Measurements from ENCODE around the gene PAK5.

PAK5 gene

GRCh38 chr20:9838378-9839295, at the start of gene PAK5:
TSS of gene PAK5 (minus strand) at chr20:9839076. CDS start at chr20:9644328, 194,748 bp downstream.
- Histone ChIP-seq H3K9me3 (ENCODE audit: control insufficient read depth, insufficient read depth, low read length) (no peaks in the 10 kb centered on the region), H3K9ac (ENCODE audit: low read depth, low read length) (no peak within 1 kb of the TSS), H3K36me3 (ENCODE audit: control insufficient read depth, insufficient read depth, low read length) (no peaks in the 10 kb centered on the region), H3K4me1 (ENCODE audit: control insufficient read depth, insufficient read depth, low read length) (peaks cover 16% of the 10 kb centered on the region), H3K4me3 (ENCODE audit: low read depth, low read length) (peak within 1 kb of the TSS; percentile 69), H3K27me3 (ENCODE audit: control insufficient read depth, insufficient read depth, low read length) (peaks cover 33% of the 10 kb centered on the region), H3K27ac (ENCODE audit: low read depth, low read length) (no peak within 1 kb of the TSS)

DNA sequence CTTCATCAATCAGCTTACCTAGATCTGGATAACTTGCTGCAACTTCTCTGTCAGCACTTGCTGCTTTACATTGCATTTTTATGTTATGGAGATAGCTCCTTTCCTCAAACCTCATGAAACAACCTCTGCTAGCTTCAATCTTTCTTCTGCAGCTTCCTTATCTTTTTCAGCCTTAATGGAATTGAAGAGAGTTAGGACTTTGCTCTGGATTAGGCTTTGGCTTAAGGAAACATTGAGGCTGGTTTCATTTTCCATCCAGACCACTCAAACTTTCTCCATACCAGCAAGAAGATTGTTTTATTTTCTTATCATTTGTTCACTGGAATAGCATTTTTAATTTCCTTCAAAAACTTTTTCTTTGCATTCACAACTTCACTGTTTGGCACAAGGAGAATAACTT, 48.8 kb upstream of the PAK5 start:
- no peak overlapping the region for H3K9ac ChIP-seq (ENCODE audit: low read depth, low read length)
- H3K4me3 ChIP-seq (ENCODE audit: low read depth, low read length), result no peak overlapping the region
- H3K4me1 ChIP-seq (ENCODE audit: control insufficient read depth, insufficient read depth, low read length), result peaks cover 5% of the 10 kb centered on the region; the same call in 1 of the 2 replicates

GRCh38 chr20:9886227-9886626, 47.4 kb upstream of the PAK5 start:
- Histone ChIP-seq H3K27ac (ENCODE audit: low read depth, low read length) (no peak overlapping the region), H3K4me3 (ENCODE audit: low read depth, low read length) (no peak overlapping the region), H3K9ac (ENCODE audit: low read depth, low read length) (no peak overlapping the region), H3K27me3 (ENCODE audit: control insufficient read depth, insufficient read depth, low read length) (no peaks in the 10 kb centered on the region), H3K4me1 (ENCODE audit: control insufficient read depth, insufficient read depth, low read length) (peaks cover 5% of the 10 kb centered on the region; the same call in 1 of the 2 replicates), H3K9me3 (ENCODE audit: control insufficient read depth, insufficient read depth, low read length) (no peaks in the 10 kb centered on the region), H3K36me3 (ENCODE audit: control insufficient read depth, insufficient read depth, low read length) (no peaks in the 10 kb centered on the region)

More for the DNA sequence above, 48.8 kb upstream of the PAK5 start:
- no peaks in the 10 kb centered on the region for H3K36me3 ChIP-seq (ENCODE audit: control insufficient read depth, insufficient read depth, low read length)
- H3K27me3 ChIP-seq (ENCODE audit: control insufficient read depth, insufficient read depth, low read length), result no peaks in the 10 kb centered on the region
- H3K9me3 ChIP-seq (ENCODE audit: control insufficient read depth, insufficient read depth, low read length), result no peaks in the 10 kb centered on the region
- H3K27ac ChIP-seq (ENCODE audit: low read depth, low read length), result no peak overlapping the region

DNA sequence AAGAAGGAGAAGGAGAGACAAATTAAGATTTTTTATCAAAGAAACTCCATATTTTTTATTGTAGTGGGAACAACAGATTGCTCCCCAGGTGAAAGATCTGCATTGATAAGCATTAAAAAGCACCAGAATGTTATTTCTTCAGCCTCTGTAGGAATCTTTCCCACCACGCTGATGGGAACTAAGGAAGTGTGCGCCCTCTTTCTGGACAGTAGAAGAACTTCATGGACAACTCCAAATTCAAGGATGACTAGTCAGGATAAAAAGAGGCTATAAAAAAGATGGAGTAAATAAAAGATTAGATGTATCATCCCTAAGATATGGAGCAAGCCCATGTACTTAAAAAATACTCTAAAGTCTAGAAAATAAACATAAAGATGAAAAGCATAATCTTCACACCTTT, 45.8 kb upstream of the PAK5 start:
- no peaks in the 10 kb centered on the region for H3K36me3 ChIP-seq (ENCODE audit: control insufficient read depth, insufficient read depth, low read length)
- H3K27ac ChIP-seq (ENCODE audit: low read depth, low read length), result no peak overlapping the region
- H3K4me3 ChIP-seq (ENCODE audit: low read depth, low read length), result no peak overlapping the region
- H3K9me3 ChIP-seq (ENCODE audit: control insufficient read depth, insufficient read depth, low read length), result no peaks in the 10 kb centered on the region
- peaks cover 5% of the 10 kb centered on the region; the same call in 1 of the 2 replicates for H3K4me1 ChIP-seq (ENCODE audit: control insufficient read depth, insufficient read depth, low read length)
- no peak overlapping the region for H3K9ac ChIP-seq (ENCODE audit: low read depth, low read length)
- no peaks in the 10 kb centered on the region for H3K27me3 ChIP-seq (ENCODE audit: control insufficient read depth, insufficient read depth, low read length)

- no peaks in the 10 kb centered on the region for H3K36me3 ChIP-seq (ENCODE audit: control insufficient read depth, insufficient read depth, low read length)
- no peak overlapping the region for H3K4me3 ChIP-seq (ENCODE audit: low read depth, low read length)
- H3K9me3 ChIP-seq (ENCODE audit: control insufficient read depth, insufficient read depth, low read length), result no peaks in the 10 kb centered on the region
- H3K27me3 ChIP-seq (ENCODE audit: control insufficient read depth, insufficient read depth, low read length), result no peaks in the 10 kb centered on the region
- H3K4me1 ChIP-seq (ENCODE audit: control insufficient read depth, insufficient read depth, low read length), result peaks cover 5% of the 10 kb centered on the region; the same call in 1 of the 2 replicates
- H3K9ac ChIP-seq (ENCODE audit: low read depth, low read length), result no peak overlapping the region
- H3K27ac ChIP-seq (ENCODE audit: low read depth, low read length), result no peak overlapping the region
These were observed 45.2 kb upstream of the PAK5 start for GRCh38 chr20:9884061-9884460.

- Histone ChIP-seq H3K4me3 (ENCODE audit: low read depth, low read length) (no peak overlapping the region), H3K9me3 (ENCODE audit: control insufficient read depth, insufficient read depth, low read length) (peaks cover 10% of the 10 kb centered on the region; the same call in 1 of the 2 replicates), H3K9ac (ENCODE audit: low read depth, low read length) (no peak overlapping the region), H3K4me1 (ENCODE audit: control insufficient read depth, insufficient read depth, low read length) (no peaks in the 10 kb centered on the region), H3K27ac (ENCODE audit: low read depth, low read length) (no peak overlapping the region), H3K27me3 (ENCODE audit: control insufficient read depth, insufficient read depth, low read length) (no peaks in the 10 kb centered on the region), H3K36me3 (ENCODE audit: control insufficient read depth, insufficient read depth, low read length) (no peaks in the 10 kb centered on the region)
These were observed 39.1 kb upstream of the PAK5 start for GRCh38 chr20:9877932-9878495.

DNA sequence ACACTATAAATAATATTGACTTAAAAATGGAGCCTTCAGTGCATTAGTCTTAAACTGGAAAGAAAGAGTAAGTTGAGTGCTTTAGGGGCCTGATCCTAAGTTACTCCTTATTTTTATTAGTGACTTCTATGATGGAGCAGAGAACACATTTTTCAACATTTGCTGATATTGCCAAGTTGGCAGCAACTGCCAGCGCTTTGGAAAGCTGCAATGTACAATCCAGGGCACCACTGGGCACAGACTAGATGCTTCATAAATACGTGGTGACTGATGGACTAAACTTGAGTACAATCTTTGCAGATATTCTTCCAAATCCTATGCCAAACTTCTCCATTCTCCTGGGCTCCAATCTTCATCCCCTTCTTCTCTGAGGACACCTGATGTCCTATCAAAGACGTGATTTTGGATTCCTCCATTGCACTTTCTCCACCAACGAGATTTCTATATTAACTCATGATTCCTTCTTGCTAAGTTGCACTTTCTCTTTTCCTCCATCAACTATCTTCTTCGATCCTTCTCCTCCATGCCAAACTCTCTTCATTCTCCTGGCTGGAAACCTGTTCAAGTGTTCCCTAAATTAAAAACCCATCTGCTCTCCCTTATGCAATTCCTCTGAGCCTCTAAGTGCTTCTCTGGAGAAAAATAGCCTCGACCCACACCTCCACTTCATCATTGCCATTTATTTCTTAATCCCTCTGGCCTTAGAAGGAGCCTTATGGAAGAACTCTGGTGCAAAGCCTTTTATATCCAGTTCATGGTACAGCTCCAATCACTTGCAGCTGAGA, 28.5 kb upstream of the PAK5 start:
- Histone ChIP-seq H3K27ac (ENCODE audit: low read depth, low read length) (no peak overlapping the region), H3K9ac (ENCODE audit: low read depth, low read length) (no peak overlapping the region), H3K9me3 (ENCODE audit: control insufficient read depth, insufficient read depth, low read length) (no peaks in the 10 kb centered on the region), H3K36me3 (ENCODE audit: control insufficient read depth, insufficient read depth, low read length) (no peaks in the 10 kb centered on the region), H3K4me1 (ENCODE audit: control insufficient read depth, insufficient read depth, low read length) (no peaks in the 10 kb centered on the region), H3K27me3 (ENCODE audit: control insufficient read depth, insufficient read depth, low read length) (no peaks in the 10 kb centered on the region), H3K4me3 (ENCODE audit: low read depth, low read length) (no peak overlapping the region)

- Histone ChIP-seq H3K9me3 (ENCODE audit: control insufficient read depth, insufficient read depth, low read length) (no peaks in the 10 kb centered on the region), H3K27me3 (ENCODE audit: control insufficient read depth, insufficient read depth, low read length) (no peaks in the 10 kb centered on the region), H3K9ac (ENCODE audit: low read depth, low read length) (no peak overlapping the region), H3K27ac (ENCODE audit: low read depth, low read length) (no peak overlapping the region), H3K4me1 (ENCODE audit: control insufficient read depth, insufficient read depth, low read length) (no peaks in the 10 kb centered on the region), H3K36me3 (ENCODE audit: control insufficient read depth, insufficient read depth, low read length) (no peaks in the 10 kb centered on the region), H3K4me3 (ENCODE audit: low read depth, low read length) (no peak overlapping the region)
These were observed 13.7 kb upstream of the PAK5 start for GRCh38 chr20:9852566-9852965.

GRCh38 chr20:9839626-9840025, 750 bp upstream of the PAK5 start:
- H3K4me1 ChIP-seq (ENCODE audit: control insufficient read depth, insufficient read depth, low read length), result peaks cover 16% of the 10 kb centered on the region
- peaks cover 33% of the 10 kb centered on the region for H3K27me3 ChIP-seq (ENCODE audit: control insufficient read depth, insufficient read depth, low read length)
- H3K9ac ChIP-seq (ENCODE audit: low read depth, low read length), result no peak overlapping the region
- H3K4me3 ChIP-seq (ENCODE audit: low read depth, low read length), result peak overlapping the region; percentile 69
- H3K9me3 ChIP-seq (ENCODE audit: control insufficient read depth, insufficient read depth, low read length), result no peaks in the 10 kb centered on the region
- no peaks in the 10 kb centered on the region for H3K36me3 ChIP-seq (ENCODE audit: control insufficient read depth, insufficient read depth, low read length)
- no peak overlapping the region for H3K27ac ChIP-seq (ENCODE audit: low read depth, low read length)

DNA sequence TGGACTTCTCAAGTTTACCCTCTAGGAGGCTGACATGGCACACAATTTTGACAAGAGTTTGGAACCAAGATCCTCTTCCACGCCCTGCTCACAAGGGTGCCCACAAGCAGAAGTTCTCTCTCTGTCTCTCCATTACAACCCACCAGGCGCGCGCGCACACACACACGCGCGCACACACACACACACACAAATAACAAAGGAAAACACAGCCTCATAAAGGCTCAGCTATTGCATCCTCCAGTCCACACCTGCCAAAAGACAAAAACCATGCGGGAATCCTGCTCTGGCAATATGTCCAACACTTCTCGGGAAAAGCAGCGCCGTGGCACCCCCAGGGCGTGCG, 870 bp downstream of the PAK5 start:
- peaks cover 16% of the 10 kb centered on the region for H3K4me1 ChIP-seq (ENCODE audit: control insufficient read depth, insufficient read depth, low read length)
- peak overlapping the region; percentile 69 for H3K4me3 ChIP-seq (ENCODE audit: low read depth, low read length)
- no peaks in the 10 kb centered on the region for H3K9me3 ChIP-seq (ENCODE audit: control insufficient read depth, insufficient read depth, low read length)
- no peak overlapping the region for H3K9ac ChIP-seq (ENCODE audit: low read depth, low read length)
- H3K27me3 ChIP-seq (ENCODE audit: control insufficient read depth, insufficient read depth, low read length), result peaks cover 33% of the 10 kb centered on the region
- no peak overlapping the region for H3K27ac ChIP-seq (ENCODE audit: low read depth, low read length)
- H3K36me3 ChIP-seq (ENCODE audit: control insufficient read depth, insufficient read depth, low read length), result no peaks in the 10 kb centered on the region
